GOT3 (cell line): ENCODE data around the gene PCBP3.
"Not testable (repeated sequence)": the region's sequence is repeated elsewhere in the genome, so short reads cannot be mapped to it uniquely, and the experiment has no call there.

ENCODE experiments used
- DNase-seq: peaks from one replicate; lab custom pipeline; 2025; ENCODE audit warnings: mixed read lengths; lab: John Stamatoyannopoulos, UW

The PCBP3 gene

DNA sequence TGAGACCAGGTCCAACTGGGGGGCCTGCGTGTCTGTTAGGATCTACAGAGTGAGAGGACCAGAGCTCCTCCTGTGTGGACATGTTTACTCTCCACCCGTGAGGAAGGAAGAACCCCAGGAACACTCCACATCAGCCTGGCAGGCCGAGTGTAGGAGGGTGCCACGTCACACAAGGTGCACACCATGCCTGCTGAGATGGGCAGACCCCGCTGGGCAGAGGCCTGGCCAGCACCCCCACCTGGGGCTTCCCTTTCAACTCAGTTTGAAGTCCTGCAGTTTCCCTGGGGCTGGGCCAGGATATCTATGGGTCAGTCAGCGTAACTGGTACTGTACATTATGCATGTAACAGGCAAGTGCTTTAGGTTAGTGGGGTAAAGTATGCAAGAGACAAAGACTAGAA is 30.1 kb upstream of the PCBP3 start:
- DNase-seq, result no peak

DNA sequence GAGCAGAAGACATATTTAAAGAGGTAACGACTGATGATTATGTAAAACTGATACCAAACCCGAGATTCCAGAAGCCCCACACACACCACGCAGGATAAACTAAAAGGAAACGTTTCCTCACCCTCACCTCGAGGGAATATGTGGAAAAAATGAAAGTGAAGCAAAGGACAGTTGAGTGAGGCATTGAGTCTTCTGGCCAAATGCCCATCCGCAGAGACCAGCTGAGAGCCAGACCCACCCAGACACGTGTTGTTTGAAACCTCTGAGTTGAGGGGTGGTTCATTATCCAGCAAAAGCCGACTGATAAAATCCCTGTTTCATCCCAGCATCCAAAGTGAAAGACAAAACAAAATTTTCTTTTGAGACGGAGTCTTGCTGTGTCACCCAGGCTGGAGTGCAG is 29.6 kb upstream of the PCBP3 start:
- no peak for DNase-seq

DNA sequence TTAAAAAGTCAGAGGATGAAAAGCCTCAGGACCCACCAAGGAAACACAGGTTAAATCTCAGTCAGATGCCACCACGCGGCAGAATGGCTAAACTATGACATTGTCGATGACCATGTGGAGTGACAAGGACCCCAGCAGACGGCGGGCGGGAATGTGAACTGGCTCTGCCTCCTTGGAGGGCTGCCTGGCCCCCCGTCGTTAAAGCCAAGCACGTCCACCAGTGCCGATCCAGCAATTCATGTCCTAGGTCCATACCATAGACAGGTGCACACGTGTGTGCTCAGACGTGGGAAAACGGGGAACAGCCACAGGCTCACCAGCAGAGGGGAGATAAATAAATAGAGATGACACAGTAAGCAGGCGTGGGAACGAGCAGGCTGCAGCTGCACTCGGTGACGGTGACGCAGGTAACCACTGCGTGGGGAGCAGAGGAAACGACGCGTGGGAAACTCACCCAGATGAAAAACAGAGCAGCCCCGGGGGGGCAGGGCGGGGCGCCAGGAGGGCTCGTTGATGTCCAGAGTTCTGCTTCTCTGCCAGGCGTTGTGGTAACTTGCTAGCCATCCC is 28.3 kb upstream of the PCBP3 start:
- no peak for DNase-seq

DNA sequence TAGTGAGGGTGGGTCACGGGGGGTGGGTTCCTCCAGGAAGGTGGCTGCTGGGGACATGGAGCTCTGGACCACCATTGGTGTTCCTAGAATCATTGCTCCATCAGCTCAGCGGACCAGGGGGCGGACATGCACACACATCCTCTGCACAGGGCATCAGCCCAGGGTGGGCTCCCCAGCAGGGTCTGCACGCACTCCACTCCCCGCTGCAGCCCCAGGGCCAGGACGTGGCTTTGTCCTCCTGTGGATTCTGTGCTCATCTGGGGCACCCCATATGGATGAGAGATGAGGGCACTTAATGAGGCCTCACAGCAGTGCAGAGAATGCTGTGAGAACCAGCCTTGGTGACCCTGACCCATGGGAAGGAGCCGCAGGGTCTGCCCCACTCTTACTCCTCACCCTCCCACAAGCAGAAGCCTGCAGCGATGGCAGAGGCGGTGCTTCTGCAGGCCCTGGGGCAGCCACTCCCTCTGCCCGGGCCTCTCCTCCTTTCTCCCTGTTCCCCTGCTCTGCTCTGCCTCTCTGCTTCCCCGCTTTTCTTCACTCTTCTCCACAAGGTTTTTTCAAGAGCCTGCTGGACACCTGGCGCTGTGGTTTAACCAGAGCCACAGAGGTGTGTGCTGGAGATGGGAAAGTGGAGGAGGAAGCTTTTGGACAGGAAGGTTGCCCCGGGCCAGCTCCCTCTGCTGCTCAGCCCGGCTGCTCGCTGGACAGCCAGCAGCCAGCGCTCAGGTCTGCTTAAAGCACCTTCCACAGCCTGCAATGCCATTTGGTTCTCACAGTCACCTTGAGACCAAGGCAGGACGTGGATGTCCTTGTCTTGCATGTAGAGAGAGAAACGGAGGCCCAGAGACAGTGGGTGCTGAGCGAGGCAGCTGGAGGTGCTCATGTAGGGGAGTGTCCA is 26.3 kb upstream of the PCBP3 start:
- DNase-seq, result no peak

DNA sequence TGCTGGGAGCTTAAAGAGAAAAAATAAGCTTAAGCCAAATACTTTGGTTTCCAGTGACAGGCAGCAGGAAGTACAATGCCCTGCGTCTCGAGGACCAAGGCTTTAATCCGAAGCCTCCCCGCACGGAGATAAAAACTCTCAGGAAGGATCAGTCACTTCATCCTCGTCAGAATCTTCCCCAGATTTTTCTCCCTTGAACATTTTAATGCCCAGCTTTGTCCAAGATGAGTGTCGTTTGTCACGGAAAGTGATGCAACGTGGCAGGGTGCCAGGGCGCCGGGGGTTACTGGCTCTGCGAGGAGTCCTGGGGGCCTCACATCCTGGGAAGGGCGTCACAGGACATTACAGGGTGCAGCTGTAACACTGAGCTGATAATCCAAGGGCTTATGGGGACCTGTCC is 25.2 kb upstream of the PCBP3 start:
- no peak for DNase-seq

DNA sequence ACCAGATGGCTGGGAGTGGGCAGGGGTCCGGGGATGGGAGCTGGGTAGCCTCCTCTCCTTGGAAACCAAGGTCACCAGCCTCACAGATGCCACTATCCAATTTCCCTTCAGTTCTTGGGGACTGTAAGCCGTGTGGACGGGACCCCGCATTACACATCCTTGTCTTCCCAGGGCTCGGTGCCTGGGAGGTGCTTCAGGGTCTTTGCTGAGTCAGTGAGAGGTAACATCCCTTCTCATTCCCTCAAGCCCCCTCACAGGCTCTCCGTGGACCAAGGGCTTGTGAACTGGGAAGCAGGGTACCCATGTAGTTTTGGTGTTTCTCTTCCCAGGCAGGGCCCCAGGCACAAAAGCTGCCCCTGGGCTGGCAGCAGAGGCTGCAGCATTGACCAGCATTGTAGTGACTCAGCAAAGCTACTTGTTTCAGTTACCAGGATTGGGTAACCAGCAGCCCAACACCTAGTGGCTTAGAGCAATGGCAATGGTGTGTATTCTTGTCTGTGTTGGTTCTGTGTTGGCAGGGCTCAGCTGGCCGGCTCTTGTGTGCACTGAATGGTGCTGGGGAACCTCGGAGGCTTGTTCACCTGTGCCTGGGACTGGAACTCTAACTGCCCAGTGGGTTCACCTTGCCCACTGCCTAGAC is 24.6 kb upstream of the PCBP3 start:
- DNase-seq, result no peak

DNA sequence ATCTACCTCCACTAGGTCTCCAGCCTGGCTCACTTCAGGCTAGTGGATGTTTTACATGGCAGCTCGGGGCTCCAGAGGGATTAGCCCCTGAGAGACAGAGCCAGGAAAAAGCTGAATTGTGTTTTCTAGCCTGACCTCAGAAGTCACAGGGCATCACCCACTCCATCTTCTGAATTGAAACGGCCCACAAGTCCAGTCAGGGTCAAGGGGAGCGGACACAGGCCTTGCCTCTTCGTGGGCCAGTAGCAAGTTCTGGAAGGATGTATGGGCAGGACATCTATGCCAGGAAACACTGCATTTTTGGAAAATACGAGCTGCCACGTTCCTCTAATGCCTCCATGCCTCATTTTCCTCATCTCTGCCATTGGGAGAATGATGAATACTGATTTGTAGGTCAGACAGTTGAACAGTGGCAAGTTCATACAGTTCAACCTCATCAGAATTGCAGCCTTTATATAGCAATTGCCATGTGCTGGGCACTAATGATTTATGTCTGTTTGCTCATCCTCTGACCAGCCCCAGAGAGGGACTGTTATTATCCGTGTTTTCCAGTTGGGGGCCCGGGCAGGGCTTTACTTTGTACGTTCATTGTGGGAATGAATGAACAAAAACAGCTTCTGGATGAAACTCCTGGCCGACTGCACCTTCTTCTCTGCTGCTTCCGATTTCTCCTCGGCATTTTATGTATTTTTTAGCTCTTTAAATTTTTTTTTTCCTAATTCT is 23.2 kb upstream of the PCBP3 start:
- no peak for DNase-seq

DNA sequence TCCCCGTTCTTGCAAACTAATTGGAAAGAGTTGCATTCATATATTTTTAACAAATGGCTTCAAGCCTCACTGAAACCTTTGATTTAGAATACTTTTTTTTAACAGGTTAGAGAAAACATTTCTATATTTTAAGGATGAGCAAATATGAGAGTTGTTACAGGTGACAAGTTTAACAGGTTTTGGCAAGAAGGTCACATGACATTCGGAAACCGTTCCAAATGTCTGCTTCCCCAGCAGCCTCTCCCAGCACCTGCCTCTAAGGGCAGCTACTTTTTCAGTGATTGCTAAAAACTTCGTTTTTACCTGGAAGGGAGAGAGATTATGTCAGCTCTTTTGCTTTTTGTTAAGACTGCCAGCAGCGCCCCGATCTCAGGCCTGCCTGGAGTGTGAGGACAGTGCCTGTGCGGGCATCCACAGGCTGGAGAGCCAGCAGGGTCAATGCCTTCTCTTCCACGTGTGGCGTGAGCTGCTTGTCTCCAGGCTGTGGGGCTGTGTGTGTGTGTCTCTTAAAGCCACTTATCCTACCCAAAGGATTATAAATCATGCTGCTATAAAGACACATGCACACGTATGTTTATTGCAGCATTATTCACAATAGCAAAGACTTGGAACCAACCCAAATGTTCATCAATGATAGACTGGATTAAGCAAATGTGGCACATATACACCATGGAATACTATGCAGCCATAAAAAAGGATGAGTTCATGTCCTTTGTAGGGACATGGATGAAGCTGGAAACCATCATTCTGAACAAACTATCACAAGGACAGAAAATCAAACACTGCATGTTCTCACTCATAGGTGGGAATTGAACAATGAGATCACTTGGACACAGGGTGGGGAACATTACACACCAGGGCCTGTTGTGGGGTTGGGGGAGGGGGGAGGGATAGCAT is 21.8 kb upstream of the PCBP3 start:
- DNase-seq, result not testable (repeated sequence)

DNA sequence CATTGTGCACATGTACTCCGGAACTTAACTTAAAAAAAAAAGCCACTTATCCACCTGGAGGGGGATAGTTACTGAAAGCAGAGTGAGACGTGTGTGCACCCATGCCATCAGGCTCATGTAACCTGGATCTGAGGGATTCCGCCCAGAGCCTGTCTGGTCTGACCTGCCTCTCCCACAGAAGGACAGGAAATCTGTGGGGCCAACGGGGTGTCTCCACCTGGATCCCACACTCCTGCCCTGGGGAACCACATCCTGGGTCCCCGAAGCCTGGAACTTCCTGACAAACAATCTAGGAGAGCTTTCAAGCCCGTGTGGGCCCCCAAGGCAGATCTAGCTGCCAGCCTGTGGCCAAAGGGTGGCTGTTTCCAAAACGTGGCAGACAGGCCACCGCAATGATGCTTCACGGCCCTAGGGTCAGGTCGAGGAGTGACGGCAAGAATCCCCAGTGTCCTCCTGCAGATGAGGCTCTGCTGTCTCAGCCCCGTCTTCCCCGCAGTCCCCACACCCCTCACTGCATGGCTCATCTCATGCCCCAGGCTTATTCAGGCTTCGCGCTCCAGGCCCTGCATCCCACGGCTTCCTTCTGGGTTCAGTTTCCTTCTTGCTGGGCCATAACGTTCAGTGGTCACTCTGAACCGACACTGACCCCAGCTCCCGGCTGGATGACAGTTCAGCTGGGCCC is 21.0 kb upstream of the PCBP3 start:
- DNase-seq, result no peak

DNA sequence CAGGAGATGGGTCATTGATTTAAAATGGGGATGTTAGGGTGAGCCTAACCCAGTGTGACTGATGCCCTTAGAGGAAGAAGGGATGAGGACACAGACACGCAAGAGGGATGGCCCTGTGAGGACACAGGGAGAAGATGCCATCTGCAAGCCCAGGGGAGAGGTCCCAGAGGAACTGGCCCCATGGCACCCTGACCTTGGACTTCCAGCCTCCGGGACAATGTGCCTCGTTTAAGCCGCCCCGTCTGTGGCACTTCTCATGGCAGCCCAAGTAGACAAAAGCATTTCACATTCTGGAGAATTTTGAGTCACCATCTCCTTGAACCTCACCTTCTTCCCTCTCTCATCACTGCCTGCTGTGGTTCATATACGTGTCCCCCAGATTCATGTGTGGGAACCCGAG is 20.1 kb upstream of the PCBP3 start:
- DNase-seq, result no peak

DNA sequence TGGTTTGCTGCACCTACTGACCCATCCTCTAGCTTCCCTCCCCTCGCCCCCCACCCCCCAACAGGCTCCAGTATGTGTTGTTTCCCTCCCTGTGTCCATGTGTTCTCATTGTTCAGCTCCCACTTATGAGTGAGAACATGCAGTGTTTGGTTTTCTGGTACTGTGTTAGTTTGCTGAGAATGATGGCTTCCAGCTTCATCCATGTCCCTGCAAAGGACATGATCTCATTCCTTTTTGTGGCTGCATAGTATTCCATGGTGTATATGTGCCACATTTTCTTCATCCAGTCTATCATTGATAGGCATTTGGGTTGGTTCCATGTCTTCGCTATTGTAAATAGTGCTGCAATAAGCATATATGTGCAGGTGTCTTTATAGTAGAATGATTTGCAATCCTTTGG is 17.4 kb upstream of the PCBP3 start:
- DNase-seq, result not testable (repeated sequence)

DNA sequence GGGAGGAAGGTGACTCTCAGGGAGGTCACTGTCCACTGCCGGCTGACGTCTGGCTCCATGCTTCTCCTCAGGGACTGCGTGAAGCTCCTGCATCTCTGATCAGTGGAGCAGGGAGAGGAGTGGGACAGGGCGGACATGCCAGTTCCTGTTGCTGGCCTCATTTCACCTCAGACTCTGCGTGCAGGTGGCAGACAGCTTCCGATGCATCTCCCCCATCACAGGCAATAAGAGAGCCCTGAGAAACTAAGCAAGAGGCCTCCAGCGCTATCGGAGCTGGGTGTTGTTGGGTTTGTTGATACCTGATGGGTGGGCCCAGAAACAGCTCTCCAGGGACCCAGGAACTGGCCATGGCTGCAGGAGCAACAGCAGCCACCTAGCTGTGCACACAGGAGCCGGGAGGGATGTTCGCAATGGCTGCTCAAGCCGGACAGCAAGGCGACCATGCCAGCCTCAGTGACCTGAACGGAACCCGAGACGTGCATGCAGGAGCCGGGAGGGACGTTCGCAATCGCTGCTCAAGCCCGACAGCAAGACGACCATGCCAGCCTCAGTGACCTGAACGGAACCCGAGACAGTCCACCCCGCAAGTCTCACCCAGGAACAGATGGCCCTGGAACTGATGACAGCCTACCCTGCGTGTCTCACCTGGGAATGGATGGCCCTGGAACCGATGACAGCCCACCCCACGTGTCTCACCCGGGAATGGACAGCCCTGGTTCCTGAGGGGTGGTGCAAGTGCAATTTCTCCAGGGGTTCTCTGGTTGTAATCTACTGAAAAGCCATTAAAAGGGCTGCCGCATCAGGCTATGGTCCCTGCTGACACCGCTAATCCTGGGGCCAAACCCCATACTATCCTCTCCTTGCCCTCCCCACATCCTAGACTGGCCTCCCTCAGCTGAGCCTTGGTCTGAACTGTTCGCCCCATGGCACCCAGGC is 14.2 kb upstream of the PCBP3 start:
- DNase-seq, result no peak

DNA sequence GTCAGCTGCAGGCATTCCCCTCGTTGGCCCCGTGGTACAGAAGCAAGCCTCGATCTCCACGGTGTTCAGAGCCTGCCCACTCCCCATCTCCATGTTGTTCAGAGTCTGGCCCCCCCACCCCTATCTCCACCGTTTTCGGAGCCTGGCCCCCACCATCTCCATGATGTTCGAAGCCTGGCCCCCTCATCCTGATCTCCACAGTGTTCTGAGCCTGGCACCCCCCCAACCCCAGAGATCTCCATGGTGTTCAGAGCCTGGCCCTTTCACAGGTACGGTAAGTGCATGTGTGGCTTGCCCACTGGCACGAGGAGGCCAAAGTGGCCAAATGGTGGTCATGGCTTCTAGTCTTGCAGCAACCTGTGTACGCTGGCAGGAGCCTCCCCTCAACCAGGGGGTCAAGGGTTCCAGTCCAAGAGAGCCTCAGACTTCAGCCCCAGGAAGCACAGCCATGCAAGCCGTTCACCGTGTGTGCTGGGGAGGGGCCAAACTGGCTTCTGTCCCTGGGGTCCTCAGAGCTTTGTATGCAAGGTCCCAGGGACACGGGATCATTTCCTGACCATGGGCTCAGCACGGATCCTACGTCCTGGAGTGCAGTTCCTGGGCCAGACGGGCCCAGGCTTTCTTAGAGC is 13.3 kb upstream of the PCBP3 start:
- DNase-seq, result no peak

DNA sequence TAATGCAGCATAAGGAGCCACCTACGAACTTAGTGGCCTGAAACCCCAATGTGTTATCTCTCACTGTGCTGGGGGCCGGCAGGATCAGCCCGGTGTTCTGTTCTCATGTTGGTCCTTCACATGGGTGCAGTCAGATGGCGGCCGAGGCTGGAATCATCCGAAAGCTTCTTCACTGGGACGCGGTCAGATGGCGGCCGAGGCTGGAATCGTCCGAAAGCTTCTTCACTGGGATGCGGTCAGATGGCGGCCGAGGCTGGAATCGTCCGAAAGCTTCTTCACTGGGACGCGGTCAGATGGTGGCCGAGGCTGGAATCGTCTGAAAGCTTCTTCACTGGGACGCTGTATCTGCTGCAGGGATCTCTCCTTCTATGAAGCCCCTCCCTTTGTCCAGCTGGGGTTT is 12.6 kb upstream of the PCBP3 start:
- DNase-seq, result no peak

DNA sequence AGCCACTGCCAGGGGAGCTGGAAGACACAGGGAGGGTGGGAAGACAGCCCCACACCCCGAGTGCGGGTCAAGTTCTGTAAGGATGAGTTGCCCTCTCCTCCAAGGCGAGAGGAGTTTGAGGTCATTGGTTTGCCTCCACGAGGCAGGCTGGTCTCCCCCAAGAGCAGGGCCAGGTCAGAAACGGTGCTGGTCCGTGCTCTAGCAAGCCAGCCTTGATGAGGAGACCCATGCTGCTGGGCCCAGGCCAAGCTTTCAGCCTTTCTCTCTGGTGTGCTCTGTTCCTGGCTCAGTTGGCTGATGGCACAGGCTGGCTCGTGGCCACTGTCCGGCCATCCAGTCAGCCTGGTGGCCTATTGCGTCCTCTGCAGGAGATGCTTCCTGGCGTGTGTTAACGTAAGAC is 12.0 kb upstream of the PCBP3 start:
- DNase-seq, result no peak

DNA sequence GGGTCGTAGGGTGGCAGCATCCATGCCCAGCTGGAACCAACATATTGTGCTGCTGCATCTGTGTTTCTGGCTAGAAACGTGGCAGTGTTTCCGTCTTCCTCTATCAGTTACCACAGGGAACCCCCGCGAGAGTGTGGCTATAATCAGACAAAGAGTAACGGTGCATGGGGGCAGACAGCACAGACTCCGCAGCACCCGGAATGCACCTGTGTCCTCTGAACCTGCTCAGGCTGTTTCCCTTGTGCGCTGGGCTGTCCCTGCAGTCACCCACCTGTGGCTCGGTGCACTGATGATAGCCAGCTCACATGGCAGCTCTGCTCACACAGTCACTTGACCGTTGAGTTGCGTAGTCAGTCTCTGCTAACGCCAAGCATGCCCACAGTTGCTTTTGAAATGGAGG is 11.4 kb upstream of the PCBP3 start:
- DNase-seq, result no peak

DNA sequence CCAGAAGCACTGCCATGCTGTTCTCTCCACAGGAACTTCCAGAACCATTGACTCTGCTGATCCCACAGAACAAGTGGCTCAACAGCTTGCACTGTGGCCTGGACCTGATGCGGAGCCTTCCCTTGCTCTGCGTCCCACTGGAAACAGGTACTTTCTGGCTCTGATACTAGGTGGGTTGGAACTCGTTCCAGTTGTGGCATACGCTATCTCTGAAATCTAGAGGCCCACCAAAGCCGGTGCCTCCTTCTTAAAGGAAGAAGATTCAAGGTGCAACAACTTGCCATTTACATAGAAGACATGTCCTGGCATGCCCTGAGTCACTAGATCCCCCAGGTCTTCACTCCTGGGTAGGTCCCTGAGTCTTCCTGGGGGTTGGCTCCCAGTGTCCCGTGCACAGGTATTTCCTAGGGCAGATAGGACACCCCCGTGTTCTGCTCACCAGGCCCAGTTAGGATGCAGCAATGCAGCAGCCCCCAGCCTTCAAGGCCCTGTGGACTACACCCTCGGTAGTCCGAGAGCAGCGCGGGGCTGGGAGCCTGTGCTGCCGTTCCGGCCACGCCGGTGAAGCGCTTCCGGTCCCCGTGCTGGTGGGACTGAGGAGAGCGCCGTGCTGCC is 10.8 kb upstream of the PCBP3 start:
- DNase-seq, result no peak

DNA sequence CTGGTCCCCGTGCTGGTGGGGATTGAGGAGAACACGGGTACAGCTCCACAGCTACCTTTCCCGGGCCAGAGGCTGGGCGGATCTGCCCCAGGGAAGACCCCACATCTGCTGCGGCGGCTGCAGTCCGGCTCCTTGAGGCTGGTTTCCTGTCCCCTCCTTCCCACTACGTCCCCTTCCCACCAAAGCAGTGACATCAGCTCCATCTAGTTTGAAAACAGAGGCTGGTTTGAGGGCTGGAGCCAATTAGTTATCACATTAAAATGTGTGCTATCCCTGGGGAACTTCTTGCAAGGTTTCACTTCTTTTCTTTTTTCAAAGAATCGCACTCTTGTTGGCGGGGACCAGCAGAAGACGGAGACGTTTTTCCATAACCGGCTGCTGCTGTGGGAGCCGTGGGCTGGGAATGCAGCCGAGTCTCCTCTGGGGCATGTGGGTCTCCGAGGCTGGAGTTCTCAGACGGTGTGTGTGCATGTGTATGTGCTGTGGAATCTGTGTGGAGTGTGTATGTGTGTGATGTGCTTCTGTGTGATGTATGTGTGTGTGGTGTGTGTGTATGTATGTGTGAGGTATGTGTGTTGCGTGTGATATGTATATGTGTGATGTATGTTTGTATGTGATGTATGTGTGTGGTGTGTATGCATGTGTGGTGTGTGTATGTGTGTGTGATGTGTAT is 8.9 kb upstream of the PCBP3 start:
- no peak for DNase-seq
